HFF-Myc (cell line): Measurements from ENCODE around the gene ZNF500.
"Not testable (repeated sequence)": the region's sequence is repeated elsewhere in the genome, so short reads cannot be mapped to it uniquely, and the experiment has no call there.

ENCODE experiments used
- DNase-seq: peaks from one replicate; pipeline ENCODE4 v3.0.0-alpha.2; 2011; ENCODE audit warnings: low read depth; ENCODE audit errors: extremely low read depth
- H3K4me3 ChIP-seq: replicated peaks from 2 replicates; pipeline ENCODE4 v1.5.1; 2011; ENCODE audit warnings: low read depth, mild to moderate bottlenecking, control low read depth, low read length
- CTCF ChIP-seq: IDR thresholded peaks from 2 replicates; pipeline ENCODE4 v1.5.1; 2012; ENCODE audit warnings: mild to moderate bottlenecking, low read depth, low read length, control low read depth; ENCODE audit errors: missing control alignments

Gene ZNF500

GRCh38 chr16:4788489-4788889, 21.5 kb upstream of the ZNF500 start:
- no peak overlapping the region for H3K4me3 ChIP-seq
- no peak for DNase-seq
- TF ChIP-seq CTCF, result no peak

GRCh38 chr16:4787627-4788482, 20.9 kb upstream of the ZNF500 start, which contains the start of gene SEPTIN12:
Gene SEPTIN12 (minus strand): TSS chr16:4788345. CDS start chr16:4787645, 700 bp downstream.
- TF ChIP-seq CTCF, result no peak
- DNase-seq, result no peak
- no peak within 1 kb of the TSS for H3K4me3 ChIP-seq

GRCh38 chr16:4787068-4787467, 20.1 kb upstream of the ZNF500 start:
- no peak for DNase-seq

GRCh38 chr16:4785758-4786433, 18.9 kb upstream of the ZNF500 start:
- H3K4me3 ChIP-seq, result no peak overlapping the region
- DNase-seq, result no peak
- TF ChIP-seq CTCF, result no peak

More at GRCh38 chr16:4787068-4787467, 20.1 kb upstream of the ZNF500 start:
- no peak overlapping the region for H3K4me3 ChIP-seq
- no peak for TF ChIP-seq CTCF

GRCh38 chr16:4784444-4784987, 17.6 kb upstream of the ZNF500 start:
- DNase-seq, H3K4me3 ChIP-seq: not testable (repeated sequence)

- TF ChIP-seq CTCF, result no peak
- H3K4me3 ChIP-seq, result no peak overlapping the region
- DNase-seq, result no peak
Measured at GRCh38 chr16:4783951-4784336, 17.0 kb upstream of the ZNF500 start.
